Fibroblast of lung (primary cell): Measurements from ENCODE around the gene HEMK1. TPM values are rescaled to one million over a fixed set of nuclear protein-coding genes. Genes with fewer than 3 reads are reported as not detected.

Experiments
- DNase-seq, 2 donors: peaks; one replicate each; pipeline versions ENCODE4 v3.0.0 to v3.0.0-alpha.2; 2010; ENCODE audit warnings: low read depth in 2 of 2
- H2AFZ ChIP-seq: 2 replicates; pipeline ENCODE4 v1.5.1; 2012; ENCODE audit warnings: low read length, control low read depth, inconsistent platforms
- H3K27ac ChIP-seq: 2 replicates; pipeline ENCODE4 v1.5.1; 2011; ENCODE audit warnings: low read length, control low read depth; ENCODE audit not compliant: insufficient read depth
- H3K27me3 ChIP-seq: 2 replicates; pipeline ENCODE4 v1.5.1; 2011; ENCODE audit warnings: mild to moderate bottlenecking, low read length; ENCODE audit not compliant: control insufficient read depth, insufficient read depth
- H3K36me3 ChIP-seq: 2 replicates; pipeline ENCODE4 v1.5.1; 2011; ENCODE audit warnings: low read length; ENCODE audit not compliant: control insufficient read depth, insufficient read depth
- H3K4me1 ChIP-seq: 2 replicates; pipeline ENCODE4 v1.5.1; 2011; ENCODE audit warnings: low read length; ENCODE audit not compliant: control insufficient read depth, insufficient read depth; ENCODE audit errors: extremely low read depth
- H3K4me2 ChIP-seq: 2 replicates; pipeline ENCODE4 v1.5.1; 2011; ENCODE audit warnings: low read length, control low read depth; ENCODE audit not compliant: insufficient read depth; ENCODE audit errors: extremely low read depth
- H3K4me3 ChIP-seq, 4 experiments: fragments of 200-600 bp in 1 of 4; sonication (generic) in 1 of 4; replicated peaks in 1 of 4; 2 replicates each; pipeline ENCODE4 v1.5.1; 2011 to 2016; ENCODE audit warnings: low read length in 4 of 4, low read depth in 3 of 4, mild to moderate bottlenecking in 3 of 4, control low read depth in 2 of 4, inconsistent platforms in 1 of 4, mixed read lengths in 1 of 4; ENCODE audit not compliant: insufficient read depth in 1 of 4; ENCODE audit errors: control extremely low read depth in 1 of 4
- H3K79me2 ChIP-seq: 2 replicates; pipeline ENCODE4 v1.5.1; 2012; ENCODE audit warnings: mild to moderate bottlenecking, low read length, inconsistent platforms; ENCODE audit not compliant: control insufficient read depth, insufficient read depth
- H3K9ac ChIP-seq: 2 replicates; pipeline ENCODE4 v1.5.1; 2011; ENCODE audit warnings: mild to moderate bottlenecking, low read length, control low read depth; ENCODE audit not compliant: insufficient read depth
- H3K9me3 ChIP-seq: 2 replicates; pipeline ENCODE4 v1.5.1; 2012; ENCODE audit warnings: low read depth, low read length; ENCODE audit not compliant: control insufficient read depth, insufficient read depth
- H4K20me1 ChIP-seq: 2 replicates; pipeline ENCODE4 v1.5.1; 2011; ENCODE audit warnings: low read length; ENCODE audit not compliant: control insufficient read depth, insufficient read depth; ENCODE audit errors: extremely low read depth
- CTCF ChIP-seq, 2 donors: IDR thresholded peaks in 1 of 2; conservative IDR thresholded peaks in 1 of 2; 1 replicate in 1 of 2; 2 replicates in 1 of 2; pipeline ENCODE4 v1.5.1; 2011 to 2012; ENCODE audit warnings: low read length in 2 of 2, control low read depth in 1 of 2, inconsistent platforms in 1 of 2, low read depth in 1 of 2, mild to moderate bottlenecking in 1 of 2
- EZH2 ChIP-seq: IDR thresholded peaks from 2 replicates; pipeline ENCODE4 v1.5.1; 2012; ENCODE audit warnings: low read length, control low read depth, mild to moderate bottlenecking; ENCODE audit errors: missing control alignments
- polyA plus RNA-seq, 2 donors: library from polyadenylated mRNA; depleted of rRNA in 1 of 2; stranded (reverse) in 1 of 2; unstranded in 1 of 2; fragments of >200 nt; gene quantifications; 2 replicates each; pipeline ENCODE4 v1.2.1, GENCODE V29; 2011 to 2012; ENCODE audit warnings: missing spikeins in 1 of 2
- total RNA-seq: library from RNA; depleted of rRNA; stranded (reverse); fragments of >200 nt; gene quantifications from 2 replicates; pipeline ENCODE4 v1.2.1, GENCODE V29; 2014

The HEMK1 gene
- total and polyA plus RNA-seq, 2 donors (not counting 1 experiment from before 2014, with no cell fraction given), result 8.4 to 12.7 TPM

- no peak overlapping the region for H3K4me2 ChIP-seq
- H3K27ac ChIP-seq, result no peak overlapping the region
- no peak overlapping the region for H3K4me3 ChIP-seq
- H3K4me1 ChIP-seq, result no peaks in the 10 kb centered on the region
- H3K9me3 ChIP-seq, result no peaks in the 10 kb centered on the region
- no peak overlapping the region for H2AFZ ChIP-seq
- H3K36me3 ChIP-seq, result no peaks in the 10 kb centered on the region
- H3K79me2 ChIP-seq, result no peaks in the 10 kb centered on the region
- no peak for DNase-seq
- no peak overlapping the region for H3K9ac ChIP-seq
- no peaks in the 10 kb centered on the region for H4K20me1 ChIP-seq
- no peak for TF ChIP-seq EZH2
- peak in 1 of 2 donors; percentile 7 for TF ChIP-seq CTCF (conservative IDR thresholded peaks at IDR 0.05 in 1 of 2, IDR thresholded peaks at IDR 0.05 in 1 of 2; ENCODE audit: low read depth in 1 of 2, low read length in 2 of 2)
- peaks cover 18% of the 10 kb centered on the region for H3K27me3 ChIP-seq
These were observed 37.1 kb upstream of the HEMK1 start for GRCh38 chr3:50532062-50532705.

GRCh38 chr3:50533316-50533715 is 36.0 kb upstream of the HEMK1 start:
- no peak for DNase-seq
- Histone ChIP-seq H3K4me1 (no peaks in the 10 kb centered on the region), H3K9me3 (no peaks in the 10 kb centered on the region), H3K9ac (no peak overlapping the region), H4K20me1 (no peaks in the 10 kb centered on the region), H3K36me3 (no peaks in the 10 kb centered on the region), H3K4me3 (no peak overlapping the region), H3K4me2 (no peak overlapping the region), H3K27ac (no peak overlapping the region), H3K79me2 (no peaks in the 10 kb centered on the region), H3K27me3 (peaks cover 23% of the 10 kb centered on the region), H2AFZ (no peak overlapping the region)
- TF ChIP-seq CTCF (conservative IDR thresholded peaks at IDR 0.05 in 1 of 2, IDR thresholded peaks at IDR 0.05 in 1 of 2; ENCODE audit: low read depth in 1 of 2, low read length in 2 of 2) (no peak), EZH2 (no peak)

- H3K79me2 ChIP-seq, result no peaks in the 10 kb centered on the region
- no peaks in the 10 kb centered on the region for H3K9me3 ChIP-seq
- no peaks in the 10 kb centered on the region for H3K36me3 ChIP-seq
- H3K27ac ChIP-seq, result no peak overlapping the region
- H4K20me1 ChIP-seq, result no peaks in the 10 kb centered on the region
- no peak overlapping the region for H3K4me2 ChIP-seq
- no peak overlapping the region for H3K4me3 ChIP-seq
- peaks cover 23% of the 10 kb centered on the region for H3K27me3 ChIP-seq
- no peaks in the 10 kb centered on the region for H3K4me1 ChIP-seq
- DNase-seq, result no peak
- TF ChIP-seq EZH2 (no peak), CTCF (conservative IDR thresholded peaks at IDR 0.05 in 1 of 2, IDR thresholded peaks at IDR 0.05 in 1 of 2; ENCODE audit: low read depth in 1 of 2, low read length in 2 of 2) (no peak)
- H3K9ac ChIP-seq, result no peak overlapping the region
- H2AFZ ChIP-seq, result no peak overlapping the region
These were observed 35.4 kb upstream of the HEMK1 start for GRCh38 chr3:50533807-50534461.
